Neural cell (in vitro differentiated cells): ENCODE results near the gene RNF212.

Source experiments
- EP300 ChIP-seq: fragments of 450-650 bp; conservative IDR thresholded peaks from 2 replicates; pipeline ENCODE4 v1.6.1; 2014; ENCODE audit warnings: antibody characterized with exemption, mild to moderate bottlenecking, moderate library complexity; ENCODE audit not compliant: poor library complexity, severe bottlenecking
- EZH2 ChIP-seq: fragments of 200-600, 300-800 bp; shearing (Covaris generic), sonication (generic); IDR thresholded peaks from 2 replicates; pipeline ENCODE4 v1.6.1; 2014; ENCODE audit warnings: antibody characterized with exemption, low read length, borderline replicate concordance, mild to moderate bottlenecking; ENCODE audit not compliant: insufficient read depth, poor library complexity, severe bottlenecking
- MXI1 ChIP-seq: fragments of 450-650 bp; conservative IDR thresholded peaks from 2 replicates; pipeline ENCODE4 v1.6.1; 2014; ENCODE audit warnings: antibody characterized with exemption, mild to moderate bottlenecking; ENCODE audit not compliant: poor library complexity, severe bottlenecking
- RAD21 ChIP-seq: fragments of 450-650 bp; conservative IDR thresholded peaks from 2 replicates; pipeline ENCODE4 v1.6.1; 2014; ENCODE audit warnings: antibody characterized with exemption, mild to moderate bottlenecking, moderate library complexity
- TAF1 ChIP-seq: IDR thresholded peaks from 2 replicates; pipeline ENCODE4 v1.6.1; 2012; ENCODE audit warnings: low read depth
- TF ChIP-seq, protein P1 (sequence below): IDR thresholded peaks from 2 replicates; pipeline ENCODE4 v1.6.1; 2012; ENCODE audit warnings: borderline replicate concordance
- TF ChIP-seq, protein P2 (sequence below): fragments of 450-650 bp; IDR thresholded peaks from 2 replicates; pipeline ENCODE4 v1.5.1; 2014; ENCODE audit warnings: antibody characterized with exemption, mild to moderate bottlenecking, moderate library complexity; ENCODE audit not compliant: poor library complexity, severe bottlenecking

DNA sequence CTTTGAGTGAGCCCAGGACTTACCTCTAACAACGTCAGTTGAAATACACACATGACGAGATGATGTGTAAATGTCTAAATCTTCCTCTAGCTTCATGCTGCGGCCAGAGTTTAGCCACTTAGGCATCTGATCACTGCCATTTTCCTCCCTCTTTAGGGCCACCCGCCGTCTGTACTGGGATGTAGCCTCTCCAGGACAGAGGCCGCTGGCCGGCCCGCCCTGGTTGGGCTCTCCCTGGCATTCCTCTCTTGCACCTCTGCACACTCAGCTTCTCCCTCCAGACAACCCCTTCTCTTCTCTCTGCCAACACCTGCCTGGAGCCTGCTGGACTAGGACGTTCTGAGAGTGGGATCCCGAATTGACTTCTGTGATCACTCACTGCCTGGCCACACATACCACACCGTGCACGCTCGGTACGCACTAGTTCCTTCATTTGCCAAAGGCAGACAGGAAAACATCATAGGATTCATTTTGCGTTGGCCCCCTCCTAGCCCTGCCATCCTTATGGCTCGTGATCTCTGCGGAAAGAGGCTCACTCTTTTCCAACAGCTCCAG lies 33.6 kb downstream of the RNF212 start:
- TF ChIP-seq, protein P1, sequence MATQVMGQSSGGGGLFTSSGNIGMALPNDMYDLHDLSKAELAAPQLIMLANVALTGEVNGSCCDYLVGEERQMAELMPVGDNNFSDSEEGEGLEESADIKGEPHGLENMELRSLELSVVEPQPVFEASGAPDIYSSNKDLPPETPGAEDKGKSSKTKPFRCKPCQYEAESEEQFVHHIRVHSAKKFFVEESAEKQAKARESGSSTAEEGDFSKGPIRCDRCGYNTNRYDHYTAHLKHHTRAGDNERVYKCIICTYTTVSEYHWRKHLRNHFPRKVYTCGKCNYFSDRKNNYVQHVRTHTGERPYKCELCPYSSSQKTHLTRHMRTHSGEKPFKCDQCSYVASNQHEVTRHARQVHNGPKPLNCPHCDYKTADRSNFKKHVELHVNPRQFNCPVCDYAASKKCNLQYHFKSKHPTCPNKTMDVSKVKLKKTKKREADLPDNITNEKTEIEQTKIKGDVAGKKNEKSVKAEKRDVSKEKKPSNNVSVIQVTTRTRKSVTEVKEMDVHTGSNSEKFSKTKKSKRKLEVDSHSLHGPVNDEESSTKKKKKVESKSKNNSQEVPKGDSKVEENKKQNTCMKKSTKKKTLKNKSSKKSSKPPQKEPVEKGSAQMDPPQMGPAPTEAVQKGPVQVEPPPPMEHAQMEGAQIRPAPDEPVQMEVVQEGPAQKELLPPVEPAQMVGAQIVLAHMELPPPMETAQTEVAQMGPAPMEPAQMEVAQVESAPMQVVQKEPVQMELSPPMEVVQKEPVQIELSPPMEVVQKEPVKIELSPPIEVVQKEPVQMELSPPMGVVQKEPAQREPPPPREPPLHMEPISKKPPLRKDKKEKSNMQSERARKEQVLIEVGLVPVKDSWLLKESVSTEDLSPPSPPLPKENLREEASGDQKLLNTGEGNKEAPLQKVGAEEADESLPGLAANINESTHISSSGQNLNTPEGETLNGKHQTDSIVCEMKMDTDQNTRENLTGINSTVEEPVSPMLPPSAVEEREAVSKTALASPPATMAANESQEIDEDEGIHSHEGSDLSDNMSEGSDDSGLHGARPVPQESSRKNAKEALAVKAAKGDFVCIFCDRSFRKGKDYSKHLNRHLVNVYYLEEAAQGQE = no peak
- TF ChIP-seq, protein P2, sequence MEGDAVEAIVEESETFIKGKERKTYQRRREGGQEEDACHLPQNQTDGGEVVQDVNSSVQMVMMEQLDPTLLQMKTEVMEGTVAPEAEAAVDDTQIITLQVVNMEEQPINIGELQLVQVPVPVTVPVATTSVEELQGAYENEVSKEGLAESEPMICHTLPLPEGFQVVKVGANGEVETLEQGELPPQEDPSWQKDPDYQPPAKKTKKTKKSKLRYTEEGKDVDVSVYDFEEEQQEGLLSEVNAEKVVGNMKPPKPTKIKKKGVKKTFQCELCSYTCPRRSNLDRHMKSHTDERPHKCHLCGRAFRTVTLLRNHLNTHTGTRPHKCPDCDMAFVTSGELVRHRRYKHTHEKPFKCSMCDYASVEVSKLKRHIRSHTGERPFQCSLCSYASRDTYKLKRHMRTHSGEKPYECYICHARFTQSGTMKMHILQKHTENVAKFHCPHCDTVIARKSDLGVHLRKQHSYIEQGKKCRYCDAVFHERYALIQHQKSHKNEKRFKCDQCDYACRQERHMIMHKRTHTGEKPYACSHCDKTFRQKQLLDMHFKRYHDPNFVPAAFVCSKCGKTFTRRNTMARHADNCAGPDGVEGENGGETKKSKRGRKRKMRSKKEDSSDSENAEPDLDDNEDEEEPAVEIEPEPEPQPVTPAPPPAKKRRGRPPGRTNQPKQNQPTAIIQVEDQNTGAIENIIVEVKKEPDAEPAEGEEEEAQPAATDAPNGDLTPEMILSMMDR = no peak
- no peak for TF ChIP-seq EZH2
- TF ChIP-seq RAD21 = no peak
- TF ChIP-seq EP300 = no peak
- no peak for TF ChIP-seq MXI1
- no peak for TF ChIP-seq TAF1
